GM12874 (cell line): ENCODE measurements around the gene ARHGDIG.

Experiments used
- TF ChIP-seq, protein P1 (sequence below): IDR thresholded peaks from 2 replicates; pipeline ENCODE4 v1.5.1; 2011; ENCODE audit warnings: low read depth, mild to moderate bottlenecking, control low read depth, low read length, moderate library complexity; ENCODE audit not compliant: insufficient read depth

Gene ARHGDIG

GRCh38 chr16:290015-290680 lies 9.8 kb downstream of the ARHGDIG start:
- TF ChIP-seq, protein P1, sequence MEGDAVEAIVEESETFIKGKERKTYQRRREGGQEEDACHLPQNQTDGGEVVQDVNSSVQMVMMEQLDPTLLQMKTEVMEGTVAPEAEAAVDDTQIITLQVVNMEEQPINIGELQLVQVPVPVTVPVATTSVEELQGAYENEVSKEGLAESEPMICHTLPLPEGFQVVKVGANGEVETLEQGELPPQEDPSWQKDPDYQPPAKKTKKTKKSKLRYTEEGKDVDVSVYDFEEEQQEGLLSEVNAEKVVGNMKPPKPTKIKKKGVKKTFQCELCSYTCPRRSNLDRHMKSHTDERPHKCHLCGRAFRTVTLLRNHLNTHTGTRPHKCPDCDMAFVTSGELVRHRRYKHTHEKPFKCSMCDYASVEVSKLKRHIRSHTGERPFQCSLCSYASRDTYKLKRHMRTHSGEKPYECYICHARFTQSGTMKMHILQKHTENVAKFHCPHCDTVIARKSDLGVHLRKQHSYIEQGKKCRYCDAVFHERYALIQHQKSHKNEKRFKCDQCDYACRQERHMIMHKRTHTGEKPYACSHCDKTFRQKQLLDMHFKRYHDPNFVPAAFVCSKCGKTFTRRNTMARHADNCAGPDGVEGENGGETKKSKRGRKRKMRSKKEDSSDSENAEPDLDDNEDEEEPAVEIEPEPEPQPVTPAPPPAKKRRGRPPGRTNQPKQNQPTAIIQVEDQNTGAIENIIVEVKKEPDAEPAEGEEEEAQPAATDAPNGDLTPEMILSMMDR: no peak

DNA sequence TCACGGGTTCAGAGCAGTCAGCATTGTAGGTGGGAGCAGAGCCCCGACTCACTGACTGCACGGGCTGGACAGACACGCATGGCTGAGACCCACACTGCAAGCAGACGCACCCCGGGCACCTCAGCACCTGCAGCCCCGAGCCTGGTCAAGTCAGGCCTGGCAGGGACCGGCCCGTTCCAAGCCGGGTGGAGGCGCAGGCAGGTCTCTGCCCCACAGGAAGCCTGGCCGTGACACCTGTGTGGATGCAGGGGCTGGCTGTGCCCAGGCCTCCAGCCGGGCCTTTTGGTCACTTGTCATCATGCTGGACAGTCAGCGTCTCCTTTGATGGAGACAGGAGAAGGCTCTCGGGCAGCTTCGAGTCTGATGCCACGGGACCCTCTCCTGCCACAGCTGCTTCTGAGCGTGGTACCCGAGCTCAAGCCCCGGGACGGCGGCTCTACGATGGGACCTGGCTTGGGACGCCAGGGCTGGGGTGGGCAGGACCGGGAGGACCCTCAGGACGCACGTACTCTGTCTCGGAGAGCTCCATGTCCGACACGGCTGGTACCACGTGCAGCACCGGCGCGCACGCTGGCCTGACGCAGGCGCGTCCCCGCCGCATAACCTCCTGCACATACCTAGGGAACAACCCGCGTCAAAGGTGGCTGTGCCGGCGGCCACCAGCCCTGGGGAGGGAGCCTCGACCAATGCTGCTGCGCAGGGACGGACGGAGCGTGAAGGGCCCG lies 10.5 kb downstream of the ARHGDIG start:
- TF ChIP-seq, protein P1: no peak

GRCh38 chr16:291539-291938 lies 11.1 kb downstream of the ARHGDIG start:
- TF ChIP-seq, protein P1: no peak

- TF ChIP-seq, protein P1: no peak
Measured at GRCh38 chr16:293043-293775, 12.8 kb downstream of the ARHGDIG start.

DNA sequence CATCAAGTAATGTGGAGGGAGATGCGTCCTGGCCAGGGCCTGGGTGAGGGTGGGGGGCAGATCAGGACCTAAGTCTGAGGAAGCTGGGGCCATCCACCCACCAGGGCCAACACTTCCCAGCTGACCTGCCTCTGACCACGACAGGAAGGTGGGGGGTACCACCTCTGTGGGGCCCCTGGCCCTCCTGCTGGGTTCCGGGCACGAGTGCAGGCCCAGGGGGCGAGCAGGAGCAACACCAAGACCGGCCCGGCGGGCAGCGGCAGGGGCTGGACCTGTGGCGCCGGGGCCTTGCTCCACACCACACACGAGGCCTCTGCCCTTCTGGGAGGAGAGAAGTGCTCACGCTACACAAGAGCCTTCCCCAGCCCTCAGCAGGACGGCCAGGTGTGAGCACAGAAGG lies 15.9 kb downstream of the ARHGDIG start:
- TF ChIP-seq, protein P1: no peak

DNA sequence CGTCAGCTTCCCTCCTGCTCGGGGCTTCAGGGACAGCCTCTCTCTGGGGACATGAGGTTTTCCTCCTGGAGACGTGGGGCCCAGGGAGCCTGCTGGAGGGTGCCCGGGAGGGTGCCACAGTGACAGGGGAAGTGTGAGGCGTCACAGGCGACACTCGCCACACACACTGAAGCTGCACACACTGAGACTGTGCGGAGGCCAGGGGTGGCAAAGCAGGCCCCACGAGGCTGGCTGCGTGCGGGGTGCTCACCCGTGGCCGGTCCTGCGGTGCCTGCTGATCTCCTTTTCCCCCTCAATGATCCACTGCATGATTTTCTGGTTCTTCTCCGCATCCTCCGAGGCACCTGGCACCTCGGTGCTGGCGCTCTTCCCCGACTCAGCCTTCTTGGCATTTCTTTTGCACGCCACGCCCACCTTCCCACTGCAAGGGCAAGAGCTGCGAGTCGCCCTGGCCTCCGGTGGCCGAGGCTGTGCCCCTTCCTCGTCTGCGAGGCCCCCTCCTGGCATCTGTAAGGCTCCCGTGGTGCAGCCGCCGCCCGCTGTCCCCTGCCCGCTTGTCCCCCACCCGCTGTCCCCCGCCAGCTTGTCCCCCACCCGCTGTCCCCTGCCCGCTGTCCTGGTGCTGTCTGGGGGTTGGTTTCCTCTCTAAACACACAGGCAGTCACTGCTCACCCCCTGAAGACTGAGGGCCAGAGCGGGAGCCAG lies 16.6 kb downstream of the ARHGDIG start:
- TF ChIP-seq, protein P1: no peak

DNA sequence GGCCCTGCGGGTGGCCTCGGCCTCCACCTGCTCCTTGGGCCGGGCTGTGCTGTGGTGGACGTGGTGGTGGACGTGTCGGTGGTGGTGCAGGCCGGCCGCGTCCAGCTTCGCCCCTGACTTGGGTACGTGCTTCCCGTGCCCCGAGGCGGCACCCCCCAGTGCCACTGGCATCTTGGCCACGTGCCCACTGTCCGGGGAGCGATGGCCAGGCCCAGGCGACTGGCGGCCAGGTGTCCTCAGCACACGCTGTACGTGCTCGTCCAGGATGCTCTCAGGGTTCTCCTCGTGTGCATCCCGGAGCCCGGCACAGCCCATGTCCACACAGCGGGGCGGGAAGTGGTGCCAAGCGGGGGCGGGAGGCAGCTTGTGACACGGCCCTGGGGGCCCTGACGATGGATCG lies 17.4 kb downstream of the ARHGDIG start:
- TF ChIP-seq, protein P1: no peak
